ENCODE measurements around the gene SPEM3.

DNA sequence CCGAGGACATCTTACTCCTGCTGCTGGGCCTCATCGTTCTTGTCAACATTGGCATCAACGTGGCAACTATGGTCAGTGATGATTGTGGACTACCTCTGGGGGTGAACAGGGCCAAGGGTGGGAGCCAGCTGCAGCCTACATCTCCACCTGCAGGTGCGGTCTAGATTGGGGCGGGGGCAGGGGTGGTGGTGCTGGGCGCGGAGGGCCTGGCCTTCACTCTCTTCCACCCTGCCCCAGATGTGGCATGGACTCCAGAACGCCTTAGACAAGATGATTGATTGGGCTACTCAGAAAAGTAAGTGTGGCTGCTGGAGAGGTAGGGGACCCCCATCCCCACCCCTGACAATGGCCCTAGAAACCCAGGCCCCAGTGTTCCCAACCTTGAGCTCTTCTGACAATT, 2.9 kb upstream of the SPEM3 start:
- TF ChIP-seq POLR2A (IDR thresholded peaks at IDR 0.05), result no peak
- TF ChIP-seq, protein P1, sequence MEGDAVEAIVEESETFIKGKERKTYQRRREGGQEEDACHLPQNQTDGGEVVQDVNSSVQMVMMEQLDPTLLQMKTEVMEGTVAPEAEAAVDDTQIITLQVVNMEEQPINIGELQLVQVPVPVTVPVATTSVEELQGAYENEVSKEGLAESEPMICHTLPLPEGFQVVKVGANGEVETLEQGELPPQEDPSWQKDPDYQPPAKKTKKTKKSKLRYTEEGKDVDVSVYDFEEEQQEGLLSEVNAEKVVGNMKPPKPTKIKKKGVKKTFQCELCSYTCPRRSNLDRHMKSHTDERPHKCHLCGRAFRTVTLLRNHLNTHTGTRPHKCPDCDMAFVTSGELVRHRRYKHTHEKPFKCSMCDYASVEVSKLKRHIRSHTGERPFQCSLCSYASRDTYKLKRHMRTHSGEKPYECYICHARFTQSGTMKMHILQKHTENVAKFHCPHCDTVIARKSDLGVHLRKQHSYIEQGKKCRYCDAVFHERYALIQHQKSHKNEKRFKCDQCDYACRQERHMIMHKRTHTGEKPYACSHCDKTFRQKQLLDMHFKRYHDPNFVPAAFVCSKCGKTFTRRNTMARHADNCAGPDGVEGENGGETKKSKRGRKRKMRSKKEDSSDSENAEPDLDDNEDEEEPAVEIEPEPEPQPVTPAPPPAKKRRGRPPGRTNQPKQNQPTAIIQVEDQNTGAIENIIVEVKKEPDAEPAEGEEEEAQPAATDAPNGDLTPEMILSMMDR (IDR thresholded peaks at IDR 0.05), result no peak

Measured in vagina (tissue), 2 donors.